GM18858 (cell line): ENCODE measurements around the gene BRPF3.

ENCODE experiments used
- ATAC-seq: cut with Tn5 transposase; IDR thresholded peaks from one replicate; pipeline ENCODE4 v1.9.1; 2021; ENCODE audit not compliant: unreplicated experiment

Gene BRPF3

GRCh38 chr6:36196113-36196879, at the start of gene BRPF3:
Gene BRPF3, plus strand, starts transcription at chr6:36196744. Its CDS starts 3,579 bp downstream, at chr6:36200323.
- peak; percentile 47 for ATAC-seq

GRCh38 chr6:36147294-36147693, 49.2 kb upstream of the BRPF3 start:
- ATAC-seq: no peak

DNA sequence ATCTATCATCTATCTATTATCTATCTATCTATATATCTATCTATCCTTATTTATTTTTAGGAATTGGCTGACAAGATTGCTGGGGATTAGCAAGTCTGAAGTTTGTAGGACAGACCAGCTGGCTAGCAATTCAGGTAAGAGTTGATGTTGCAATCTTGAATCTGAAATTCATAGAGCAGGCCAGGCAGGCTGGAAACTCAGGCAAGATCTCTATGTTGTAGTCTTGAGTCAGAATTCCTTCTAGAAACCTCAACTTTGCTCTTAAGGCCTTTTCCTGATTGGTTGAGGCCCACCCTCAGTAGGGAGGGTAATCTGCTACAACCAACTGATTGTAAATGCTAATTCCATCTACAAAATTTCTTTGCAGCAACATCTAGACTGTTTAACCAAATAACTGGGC, 47.1 kb upstream of the BRPF3 start:
- ATAC-seq: no peak

DNA sequence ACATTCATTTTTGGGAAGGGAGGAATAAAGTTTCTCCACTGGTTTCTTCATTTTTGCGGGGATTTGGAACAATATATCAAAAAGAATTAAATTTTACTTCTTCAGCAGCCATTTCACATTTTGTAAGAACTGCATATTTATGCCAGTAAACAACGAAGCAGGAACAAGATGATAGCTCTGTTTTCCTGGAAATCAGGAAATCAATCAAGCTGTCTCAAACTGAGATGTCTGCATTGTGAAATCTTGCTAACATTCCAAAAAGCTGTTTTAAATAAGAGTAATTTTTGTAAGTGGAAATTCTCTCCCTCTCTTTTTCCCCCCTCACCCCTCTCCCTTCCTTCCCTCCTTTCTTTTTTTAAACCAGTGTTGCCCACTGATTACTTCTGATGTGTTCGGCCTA, 46.3 kb upstream of the BRPF3 start:
- ATAC-seq: no peak

- no peak for ATAC-seq
Measured at GRCh38 chr6:36154286-36154685, 42.3 kb upstream of the BRPF3 start.

GRCh38 chr6:36155662-36156061, 40.9 kb upstream of the BRPF3 start:
- ATAC-seq: no peak

DNA sequence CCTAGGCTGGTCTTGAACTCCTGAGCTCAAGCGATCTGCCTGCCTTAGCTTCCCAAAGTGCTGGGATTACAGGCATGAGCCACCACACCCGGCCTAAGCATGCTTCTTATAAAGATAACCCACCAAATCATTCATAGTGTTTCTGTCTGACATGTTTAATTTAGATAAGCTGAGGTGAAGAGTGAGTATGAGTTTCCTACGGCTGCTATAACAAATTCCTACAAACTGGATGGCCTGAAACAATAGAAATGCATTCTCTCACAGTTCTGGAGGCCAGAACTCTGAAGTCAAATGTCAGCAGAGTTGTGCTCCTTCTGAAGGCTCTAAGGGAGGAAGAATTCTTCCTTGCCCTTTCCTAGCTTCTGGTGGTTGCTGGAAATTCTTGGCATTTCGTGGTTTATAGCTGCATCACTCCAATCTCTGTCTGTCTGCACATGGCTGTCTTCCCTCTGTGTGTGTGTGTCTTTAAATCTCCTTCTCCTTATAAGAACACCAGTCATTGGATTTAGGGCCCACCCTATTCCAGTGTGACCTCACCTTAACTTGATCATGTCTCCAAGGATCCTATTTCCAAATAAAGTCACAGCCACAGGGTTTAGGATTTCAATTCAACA, 36.3 kb upstream of the BRPF3 start:
- no peak for ATAC-seq

GRCh38 chr6:36169023-36170007, 27.2 kb upstream of the BRPF3 start:
- ATAC-seq: no peak

- ATAC-seq: no peak
Measured at GRCh38 chr6:36170704-36171103, 25.8 kb upstream of the BRPF3 start.

- ATAC-seq: no peak
Measured at GRCh38 chr6:36171573-36171972, 25.0 kb upstream of the BRPF3 start.

DNA sequence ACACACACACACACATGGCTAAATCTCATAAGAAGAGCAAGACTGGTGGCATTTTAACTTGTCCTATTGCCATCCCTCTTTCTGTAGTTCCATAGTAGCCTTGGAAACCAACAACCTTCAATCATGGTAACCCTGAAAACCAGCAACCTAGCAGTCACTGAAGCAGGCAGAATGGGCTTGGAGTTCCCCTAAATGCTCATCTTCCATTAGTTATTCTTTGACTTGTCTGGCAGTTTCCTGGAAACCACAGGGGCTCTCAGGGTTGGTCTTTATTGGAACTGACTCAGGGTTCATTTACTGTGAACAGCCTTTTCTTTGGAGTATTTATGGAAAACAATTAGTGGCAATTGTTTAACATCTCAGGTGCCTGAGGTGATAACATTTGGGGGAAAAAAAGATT, 19.4 kb upstream of the BRPF3 start:
- ATAC-seq: no peak

GRCh38 chr6:36178544-36178943, 18.0 kb upstream of the BRPF3 start:
- ATAC-seq: no peak

DNA sequence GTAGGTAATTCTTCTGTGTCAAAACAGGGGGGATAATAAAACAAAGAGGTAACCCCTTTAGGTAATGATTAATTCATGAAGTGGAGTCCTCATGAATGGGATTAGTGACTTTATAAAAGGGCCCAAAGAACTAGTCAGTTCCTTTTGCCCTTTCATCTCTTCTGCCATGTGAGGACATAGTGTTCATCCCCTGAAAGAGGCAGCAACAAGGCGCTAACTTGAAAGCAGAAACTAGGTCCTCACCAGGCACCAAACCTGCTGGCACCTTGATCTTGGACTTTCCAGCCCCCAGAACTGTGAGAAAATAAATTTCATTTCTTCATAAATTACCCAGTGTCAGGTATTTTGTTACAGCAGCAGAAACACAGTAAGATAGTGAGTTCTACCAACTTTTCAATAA, 16.4 kb upstream of the BRPF3 start:
- no peak for ATAC-seq

DNA sequence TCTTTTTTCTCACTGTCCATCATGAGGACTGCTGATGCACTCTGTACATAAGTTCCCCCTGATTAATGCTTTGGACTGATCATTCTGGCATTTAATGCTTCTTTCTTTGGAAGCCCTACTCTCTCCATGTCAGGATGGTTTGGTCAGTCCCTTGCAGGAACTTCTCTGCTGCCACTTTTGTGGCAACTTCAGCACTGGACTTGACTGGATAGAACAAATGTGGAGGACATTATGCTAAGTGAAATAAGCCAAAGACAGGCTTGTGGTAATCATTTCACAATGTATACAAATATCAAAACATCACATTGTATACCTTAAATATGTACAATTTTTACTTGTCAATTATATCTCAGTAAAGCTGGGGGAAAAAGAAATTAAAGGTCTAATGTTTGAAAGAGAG, 12.2 kb upstream of the BRPF3 start:
- ATAC-seq: no peak

- ATAC-seq: no peak
Measured at GRCh38 chr6:36186199-36186598, 10.3 kb upstream of the BRPF3 start.

DNA sequence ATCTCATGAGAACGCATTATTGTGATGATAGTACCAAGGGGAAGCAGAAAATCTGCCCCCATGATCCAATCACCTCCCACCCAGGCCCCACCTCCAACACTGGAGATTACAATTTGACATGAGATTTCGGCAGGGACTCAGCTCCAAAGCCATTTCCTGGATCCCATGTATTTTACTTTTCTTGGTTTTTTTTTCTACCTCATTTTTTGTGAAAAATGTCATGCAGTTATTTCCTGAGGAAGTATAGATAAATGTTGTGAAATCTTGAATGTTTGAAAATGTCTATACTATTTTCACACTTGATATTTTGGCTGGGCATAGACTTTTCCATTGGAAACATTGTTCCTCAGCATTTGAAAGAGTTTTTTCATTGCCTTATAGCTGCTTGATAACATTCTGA, 9.1 kb upstream of the BRPF3 start:
- no peak for ATAC-seq

GRCh38 chr6:36195471-36196112, 952 bp upstream of the BRPF3 start:
- no peak for ATAC-seq

GRCh38 chr6:36196880-36197548, 470 bp downstream of the BRPF3 start:
- peak; percentile 77 for ATAC-seq

DNA sequence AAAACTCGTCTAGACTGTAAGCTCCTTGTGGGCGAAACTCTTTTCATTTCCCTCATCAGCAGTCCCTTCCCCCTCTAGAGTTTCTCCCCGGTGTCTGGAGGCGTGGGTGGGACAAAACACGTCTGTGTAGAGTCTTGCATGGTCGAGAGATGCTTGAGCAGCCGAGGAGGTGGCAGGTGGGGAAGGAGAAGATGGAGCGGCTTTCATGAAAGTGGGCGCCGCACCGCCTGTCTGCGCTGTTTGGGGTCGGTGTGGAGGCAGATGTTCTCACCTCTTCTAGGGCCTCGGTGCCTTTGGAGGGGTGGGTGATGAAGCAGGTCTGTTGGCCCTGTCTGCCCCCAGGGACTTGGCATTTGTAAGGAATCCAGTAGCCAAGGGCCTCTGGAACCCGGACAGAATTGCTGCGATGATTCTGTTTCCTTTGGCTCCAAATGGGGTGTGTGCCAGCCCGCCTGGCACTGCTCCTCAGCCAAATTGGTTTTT, 1.2 kb downstream of the BRPF3 start:
- no peak for ATAC-seq

DNA sequence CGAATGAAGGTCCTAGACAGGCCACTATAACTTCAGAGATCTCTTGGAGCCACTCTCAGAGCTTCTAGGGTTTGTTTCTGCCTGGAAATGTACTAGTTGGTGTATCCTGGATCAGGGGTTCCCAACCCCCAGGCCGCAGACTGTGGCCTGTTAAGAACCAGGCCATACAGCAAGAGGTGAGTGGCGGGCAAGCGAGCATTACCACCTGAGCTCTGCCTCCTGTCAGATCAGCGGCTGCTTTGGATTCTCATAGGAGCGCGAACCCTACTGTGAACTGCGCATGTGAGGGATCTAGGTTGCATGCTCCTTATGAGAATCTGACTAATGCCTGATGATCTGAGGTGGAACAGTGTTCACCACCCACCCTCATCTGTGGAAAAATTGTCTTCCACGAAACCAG, 2.4 kb downstream of the BRPF3 start:
- ATAC-seq: no peak
